GM18511 (cell line): Measurements from ENCODE around the gene TOP2A.
A peak's percentile ranks its signal among the peaks of the same experiment; 100 is the strongest.

Experiments used
- ATAC-seq: cut with Tn5 transposase; IDR thresholded peaks from one replicate; pipeline ENCODE4 v1.9.1; 2021; ENCODE audit warnings: mild to moderate bottlenecking, moderate library complexity; ENCODE audit not compliant: unreplicated experiment

The TOP2A gene

GRCh38 chr17:40348562-40349476, 68.9 kb downstream of the TOP2A start:
- ATAC-seq = no peak

GRCh38 chr17:40348136-40348504, 69.6 kb downstream of the TOP2A start:
- ATAC-seq = no peak

GRCh38 chr17:40347319-40348135, 70.2 kb downstream of the TOP2A start:
- no peak for ATAC-seq

GRCh38 chr17:40346765-40347158, 70.9 kb downstream of the TOP2A start:
- ATAC-seq = no peak

- no peak for ATAC-seq
These were observed 71.5 kb downstream of the TOP2A start for GRCh38 chr17:40345994-40346764.

- ATAC-seq = no peak
These were observed 72.3 kb downstream of the TOP2A start for GRCh38 chr17:40345161-40345993.

- ATAC-seq = no peak
These were observed 73.1 kb downstream of the TOP2A start for GRCh38 chr17:40344421-40345160.

- no peak for ATAC-seq
These were observed 74.2 kb downstream of the TOP2A start for GRCh38 chr17:40343219-40344119.

GRCh38 chr17:40342504-40343218, 75.0 kb downstream of the TOP2A start:
- no peak for ATAC-seq

GRCh38 chr17:40341808-40342503, 75.7 kb downstream of the TOP2A start:
- no peak for ATAC-seq

- ATAC-seq = peak; percentile 75
These were observed 76.6 kb downstream of the TOP2A start for GRCh38 chr17:40340880-40341807.

- ATAC-seq = no peak
These were observed 77.4 kb downstream of the TOP2A start for GRCh38 chr17:40340327-40340726.

GRCh38 chr17:40338941-40339649, 78.6 kb downstream of the TOP2A start:
- ATAC-seq = no peak
